Astrocyte (in vitro differentiated cells and primary cell): Measurements from ENCODE around the gene IFNGR2.

Experiments used
- EZH2 ChIP-seq: IDR thresholded peaks from 2 replicates; pipeline ENCODE4 v1.6.1; 2012; ENCODE audit warnings: mild to moderate bottlenecking, low read length, inconsistent platforms; ENCODE audit not compliant: insufficient read depth
- TF ChIP-seq, protein P1 (sequence below): IDR thresholded peaks from 2 replicates; pipeline ENCODE4 v1.5.1; 2011; ENCODE audit warnings: low read depth, mild to moderate bottlenecking, inconsistent platforms, low read length, moderate library complexity; ENCODE audit not compliant: insufficient read depth

- TF ChIP-seq, protein P1, sequence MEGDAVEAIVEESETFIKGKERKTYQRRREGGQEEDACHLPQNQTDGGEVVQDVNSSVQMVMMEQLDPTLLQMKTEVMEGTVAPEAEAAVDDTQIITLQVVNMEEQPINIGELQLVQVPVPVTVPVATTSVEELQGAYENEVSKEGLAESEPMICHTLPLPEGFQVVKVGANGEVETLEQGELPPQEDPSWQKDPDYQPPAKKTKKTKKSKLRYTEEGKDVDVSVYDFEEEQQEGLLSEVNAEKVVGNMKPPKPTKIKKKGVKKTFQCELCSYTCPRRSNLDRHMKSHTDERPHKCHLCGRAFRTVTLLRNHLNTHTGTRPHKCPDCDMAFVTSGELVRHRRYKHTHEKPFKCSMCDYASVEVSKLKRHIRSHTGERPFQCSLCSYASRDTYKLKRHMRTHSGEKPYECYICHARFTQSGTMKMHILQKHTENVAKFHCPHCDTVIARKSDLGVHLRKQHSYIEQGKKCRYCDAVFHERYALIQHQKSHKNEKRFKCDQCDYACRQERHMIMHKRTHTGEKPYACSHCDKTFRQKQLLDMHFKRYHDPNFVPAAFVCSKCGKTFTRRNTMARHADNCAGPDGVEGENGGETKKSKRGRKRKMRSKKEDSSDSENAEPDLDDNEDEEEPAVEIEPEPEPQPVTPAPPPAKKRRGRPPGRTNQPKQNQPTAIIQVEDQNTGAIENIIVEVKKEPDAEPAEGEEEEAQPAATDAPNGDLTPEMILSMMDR: no peak
- no peak for TF ChIP-seq EZH2
Measured at GRCh38 chr21:33444499-33444898, 41.3 kb downstream of the IFNGR2 start.
